Measurements from ENCODE around the gene SLC39A8. TPM values are rescaled to one million over a fixed set of nuclear protein-coding genes. Genes with fewer than 3 reads are reported as not detected.

SLC39A8 gene
- polyA plus RNA-seq, 2 of the 4 experiments (the other 2 are of a cell fraction), result 14.1 to 20.4 TPM

Small RNAs within 50 kb of the gene (small RNA-seq; reads per million reads assigned to genes)
- gene RN7SL728P, result 0 reads per million in 6 experiments

Other genes with a start within 250 kb of the SLC39A8 start
- gene NFKB1, start 155.9 kb upstream of the SLC39A8 start, polyA plus RNA-seq (2011; rRNA removed), result 18.3 and 19.3 TPM in 2 replicates
- gene NFKB1, start 155.9 kb upstream of the SLC39A8 start, polyA plus RNA-seq (2017; fragmentation: RNase III; extraction: RNeasy Plus Mini Kit Qiagen cat#74134 plus additional on column Dnase treatment), result 15.2 to 18.0 TPM (median 16.8 TPM) in 3 replicates